GM12875 (cell line): ENCODE measurements around the gene RPAP3.

ENCODE experiments used
- H3K4me3 ChIP-seq: one replicate; pipeline ENCODE4 v1.5.1; 2011; ENCODE audit warnings: low read depth, low read length, control low read depth
- TF ChIP-seq, protein P1 (sequence below): IDR thresholded peaks from 2 replicates; pipeline ENCODE4 v1.5.1; 2011; ENCODE audit warnings: low read depth, mild to moderate bottlenecking, control low read depth, inconsistent platforms, low read length, moderate library complexity, borderline replicate concordance; ENCODE audit not compliant: insufficient read depth

Gene RPAP3

DNA sequence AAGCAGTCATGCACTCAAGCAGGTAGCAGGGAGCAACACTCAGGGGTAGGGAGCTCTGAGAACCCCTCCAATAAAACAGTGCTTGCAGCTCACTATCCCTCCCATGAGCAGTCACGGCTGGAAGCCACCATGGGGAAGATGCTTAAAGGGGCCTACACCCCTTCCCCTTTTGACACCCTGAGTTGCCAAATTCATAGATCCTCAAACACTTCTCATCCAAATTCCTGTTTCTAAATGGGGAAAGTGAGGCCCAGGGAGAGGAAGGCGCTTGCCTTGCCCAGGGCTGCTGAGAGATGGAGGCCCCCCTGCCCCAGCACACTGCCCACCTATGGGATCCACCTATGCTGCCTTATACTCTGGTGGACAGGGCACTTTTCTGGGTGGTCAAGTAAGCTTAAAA lies 26.7 kb upstream of the RPAP3 start:
- TF ChIP-seq, protein P1, sequence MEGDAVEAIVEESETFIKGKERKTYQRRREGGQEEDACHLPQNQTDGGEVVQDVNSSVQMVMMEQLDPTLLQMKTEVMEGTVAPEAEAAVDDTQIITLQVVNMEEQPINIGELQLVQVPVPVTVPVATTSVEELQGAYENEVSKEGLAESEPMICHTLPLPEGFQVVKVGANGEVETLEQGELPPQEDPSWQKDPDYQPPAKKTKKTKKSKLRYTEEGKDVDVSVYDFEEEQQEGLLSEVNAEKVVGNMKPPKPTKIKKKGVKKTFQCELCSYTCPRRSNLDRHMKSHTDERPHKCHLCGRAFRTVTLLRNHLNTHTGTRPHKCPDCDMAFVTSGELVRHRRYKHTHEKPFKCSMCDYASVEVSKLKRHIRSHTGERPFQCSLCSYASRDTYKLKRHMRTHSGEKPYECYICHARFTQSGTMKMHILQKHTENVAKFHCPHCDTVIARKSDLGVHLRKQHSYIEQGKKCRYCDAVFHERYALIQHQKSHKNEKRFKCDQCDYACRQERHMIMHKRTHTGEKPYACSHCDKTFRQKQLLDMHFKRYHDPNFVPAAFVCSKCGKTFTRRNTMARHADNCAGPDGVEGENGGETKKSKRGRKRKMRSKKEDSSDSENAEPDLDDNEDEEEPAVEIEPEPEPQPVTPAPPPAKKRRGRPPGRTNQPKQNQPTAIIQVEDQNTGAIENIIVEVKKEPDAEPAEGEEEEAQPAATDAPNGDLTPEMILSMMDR = no peak
- no peak overlapping the region for H3K4me3 ChIP-seq

DNA sequence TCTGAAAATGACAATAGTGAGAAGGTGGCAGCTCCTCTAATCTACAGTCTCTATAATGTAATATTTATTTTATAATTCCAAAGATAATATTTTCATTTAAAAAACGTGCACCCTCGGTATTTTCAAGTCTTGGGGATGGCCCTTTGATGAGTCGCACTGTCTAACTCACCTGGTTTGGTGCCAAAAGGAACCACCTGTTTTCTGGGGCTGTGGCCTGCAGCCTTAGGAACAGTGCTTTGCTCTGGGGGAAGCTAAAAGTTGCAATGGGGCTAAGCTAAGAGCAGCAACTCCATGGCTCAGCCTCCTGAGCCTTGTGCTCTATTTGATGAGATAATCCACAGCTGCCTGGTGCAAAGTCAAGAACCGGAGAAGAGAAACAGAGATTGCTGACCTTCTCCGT lies 25.9 kb upstream of the RPAP3 start:
- H3K4me3 ChIP-seq = no peak overlapping the region
- TF ChIP-seq, protein P1 = no peak

DNA sequence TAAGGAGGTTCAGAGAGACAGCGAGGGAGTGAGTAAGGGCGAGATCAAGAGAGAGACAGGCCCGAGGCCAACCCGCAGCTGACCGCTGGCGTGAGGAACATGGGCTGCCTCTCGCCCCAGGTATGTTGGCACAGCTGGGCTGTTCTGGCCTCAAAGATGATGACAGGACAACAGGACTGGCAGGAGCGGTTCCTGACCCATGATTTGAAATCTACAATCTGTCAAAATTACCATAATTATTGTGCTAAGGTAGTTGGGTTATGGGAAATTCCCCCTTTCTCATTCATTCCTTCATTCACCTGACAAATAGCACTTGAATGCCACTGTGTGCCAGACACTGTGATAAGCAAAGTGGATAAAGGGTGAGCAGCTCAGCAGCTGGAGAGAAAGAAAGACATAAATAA lies 24.5 kb upstream of the RPAP3 start:
- TF ChIP-seq, protein P1 = no peak
- no peak overlapping the region for H3K4me3 ChIP-seq

DNA sequence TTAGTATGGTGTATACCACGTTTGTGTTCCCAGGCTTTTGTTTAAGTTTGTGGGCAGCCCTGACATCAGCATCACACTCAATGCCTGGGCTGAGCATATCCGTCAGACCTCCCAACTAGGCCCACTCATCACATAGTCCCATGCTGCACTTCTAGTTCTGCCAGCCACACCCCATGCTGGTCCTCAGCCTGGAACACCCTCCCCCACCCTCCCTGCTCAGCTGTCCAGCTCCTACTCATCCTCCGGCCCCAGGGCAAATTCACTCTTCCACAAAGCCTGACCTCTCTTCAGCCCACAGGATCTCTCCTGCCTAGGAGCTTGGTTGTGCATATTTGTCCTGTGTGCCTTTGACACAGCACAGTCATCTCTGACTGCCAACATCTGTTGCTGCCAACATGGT lies 23.4 kb upstream of the RPAP3 start:
- TF ChIP-seq, protein P1 = no peak

DNA sequence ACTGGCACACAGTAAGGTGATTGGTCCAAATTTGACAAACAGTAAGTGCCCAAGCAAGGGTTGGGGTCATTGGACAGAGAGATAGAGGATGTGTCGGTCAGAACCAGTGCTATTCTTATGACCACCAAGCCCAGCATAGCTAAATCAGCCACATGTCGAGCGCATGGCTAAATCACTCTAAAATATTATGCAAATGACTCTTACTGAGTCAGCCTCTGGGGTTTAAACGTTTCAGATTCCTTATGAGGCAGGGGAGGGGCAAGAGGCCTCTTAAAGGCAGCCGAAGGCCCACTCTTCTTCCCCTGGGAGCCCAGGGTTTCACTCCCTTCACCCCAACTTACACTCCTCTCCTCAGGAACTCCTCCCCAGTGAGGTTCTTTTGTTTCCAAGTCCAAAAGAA lies 20.1 kb upstream of the RPAP3 start:
- no peak overlapping the region for H3K4me3 ChIP-seq
- TF ChIP-seq, protein P1 = no peak

More for the DNA sequence above, 23.4 kb upstream of the RPAP3 start:
- H3K4me3 ChIP-seq = no peak overlapping the region

DNA sequence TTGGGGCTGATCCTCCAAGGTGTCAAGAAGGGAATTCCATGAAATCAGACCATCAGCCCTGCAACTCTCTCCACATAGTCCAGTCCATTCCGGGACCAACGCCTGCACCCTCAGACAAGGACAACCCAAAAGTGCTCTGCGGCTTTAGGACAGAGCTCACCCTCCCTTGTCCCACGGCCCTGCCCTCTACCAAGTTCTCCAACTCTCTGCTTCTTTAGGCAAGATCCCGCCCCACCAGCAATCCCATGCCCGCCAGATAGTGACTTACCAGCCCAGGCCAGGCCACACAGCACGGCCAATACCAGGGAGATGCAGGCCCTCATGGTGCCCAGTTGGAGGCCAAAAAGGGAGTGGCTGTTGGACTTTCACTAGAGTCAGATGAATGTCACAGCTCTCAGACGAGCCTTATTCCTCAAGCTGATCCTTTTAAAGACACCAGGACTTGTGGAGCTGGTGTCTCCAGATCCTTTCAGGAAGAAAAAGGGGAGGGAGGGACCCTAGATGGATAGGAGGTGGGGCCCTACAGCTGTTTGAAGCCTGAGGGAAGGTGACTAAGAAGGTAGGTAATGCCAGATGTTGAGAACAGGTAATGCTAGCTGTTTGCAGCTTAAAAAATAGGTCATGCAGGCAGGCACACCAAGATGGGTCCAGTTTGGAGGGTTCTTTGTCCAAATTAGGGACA lies 19.4 kb upstream of the RPAP3 start, which contains the start of gene ENDOU:
Gene ENDOU (minus strand): TSS at position 400 of the 682 bp plus-strand sequence. CDS start 77 bp downstream, at position 323.
- TF ChIP-seq, protein P1 = no peak
- no peak within 1 kb of the TSS for H3K4me3 ChIP-seq

DNA sequence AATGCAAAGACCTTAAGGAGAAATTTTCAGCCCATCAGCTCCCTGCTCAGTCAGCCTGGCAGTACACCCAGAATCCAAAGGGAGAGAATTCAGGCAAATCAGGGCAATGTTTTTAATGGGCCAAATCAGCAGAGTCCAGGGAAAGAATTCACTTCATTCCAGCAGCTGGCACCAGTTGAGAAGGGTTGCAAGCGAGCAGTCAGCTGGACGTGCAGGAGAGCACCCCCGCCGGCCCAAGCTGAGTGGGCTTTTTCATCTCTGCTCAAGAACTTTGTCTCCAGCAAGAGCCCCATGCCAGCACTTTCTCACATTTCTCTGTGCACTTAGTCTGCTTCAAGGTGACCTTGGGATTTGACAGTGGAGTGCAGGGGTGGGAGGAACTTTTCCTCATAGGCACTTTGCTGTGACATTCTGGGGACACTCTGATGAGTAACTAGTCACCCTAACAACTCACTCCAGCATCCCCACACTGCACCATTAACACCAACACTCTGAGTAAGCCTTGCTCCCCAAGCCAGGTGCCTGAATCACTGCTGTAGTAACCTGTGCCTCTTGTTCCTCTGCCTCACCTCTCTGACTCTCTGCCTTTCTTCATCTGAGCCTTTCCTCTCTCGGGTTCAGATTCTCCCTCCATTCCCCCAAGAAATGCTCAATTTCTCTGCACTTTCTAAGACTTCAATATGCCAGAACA lies 17.3 kb upstream of the RPAP3 start:
- H3K4me3 ChIP-seq = no peak overlapping the region
- TF ChIP-seq, protein P1 = no peak
